Tibial nerve (tissue), 4 donors: ENCODE results near the gene CD302. TPM values are rescaled to one million over a fixed set of nuclear protein-coding genes. Genes with fewer than 3 reads are reported as not detected.
A peak's percentile ranks its signal among the peaks of the same experiment; 100 is the strongest.

ENCODE experiments used
- DNase-seq, 2 donors: peaks; one replicate each; pipeline ENCODE4 v3.0.0-alpha.2; 2019; ENCODE audit warnings: low spot score in 2 of 2
- H3K27ac ChIP-seq, 4 donors: fragments of 200-600 bp; sonication (generic) in 3 of 4; one replicate each; pipeline ENCODE4 v1.5.1; 2017 to 2019; ENCODE audit warnings: mild to moderate bottlenecking in 1 of 4
- H3K27me3 ChIP-seq, 2 donors: fragments of 200-600 bp; sonication (generic) in 1 of 2; one replicate each; pipeline versions ENCODE4 v1.5.1 to v1.6.0; 2017 to 2019
- H3K36me3 ChIP-seq, 3 donors: fragments of 200-600 bp; sonication (generic); one replicate each; pipeline ENCODE4 v1.5.1; 2018 to 2019
- H3K4me1 ChIP-seq, 4 donors: fragments of 200-600 bp; sonication (generic) in 3 of 4; one replicate each; pipeline ENCODE4 v1.5.1; 2017 to 2019
- H3K4me3 ChIP-seq, 4 donors: fragments of 200-600 bp; sonication (generic) in 3 of 4; one replicate each; pipeline ENCODE4 v1.5.1; 2017 to 2019; ENCODE audit warnings: mild to moderate bottlenecking in 1 of 4, moderate library complexity in 1 of 4
- H3K9me3 ChIP-seq, 4 donors: fragments of 200-600 bp; sonication (generic) in 3 of 4; one replicate each; pipeline ENCODE4 v1.5.1; 2017 to 2019
- EP300 ChIP-seq, 2 donors: sonication (generic); formaldehyde crosslinking; IDR thresholded peaks; one replicate each; pipeline ENCODE4 v1.6.1; 2017; ENCODE audit warnings: antibody characterized with exemption in 2 of 2, mild to moderate bottlenecking in 1 of 2
- POLR2A ChIP-seq, 2 donors: fragments of 450-650 bp; IDR thresholded peaks; one replicate each; pipeline ENCODE4 v1.6.1; 2017; ENCODE audit warnings: antibody characterized with exemption in 2 of 2, mild to moderate bottlenecking in 2 of 2, moderate library complexity in 2 of 2
- WGBS, 2 donors: methylation state at CpG; one replicate each; pipeline ENCODE4 v1.1.5; 2018; 5-methylcytosine and 5-hydroxymethylcytosine counted together
- total RNA-seq, 4 donors: library from RNA; depleted of rRNA; stranded (reverse); fragments of >200 nt; gene quantifications; one replicate each; pipeline ENCODE4 v1.1.0, GENCODE V29; 2016
- TF ChIP-seq, protein P1 (sequence below), 5 experiments: fragments of 200-600 bp in 3 of 5; fragments of 450-650 bp in 2 of 5; sonication (generic) in 3 of 5; IDR thresholded peaks; one replicate each; pipeline ENCODE4 v1.5.1; 2016 to 2019; ENCODE audit warnings: antibody characterized with exemption in 5 of 5, mild to moderate bottlenecking in 3 of 5, moderate library complexity in 2 of 5

Gene CD302
- total RNA-seq, 4 donors from 2014 or later, result 58.3 to 73.2 (median 59.5) TPM

DNA sequence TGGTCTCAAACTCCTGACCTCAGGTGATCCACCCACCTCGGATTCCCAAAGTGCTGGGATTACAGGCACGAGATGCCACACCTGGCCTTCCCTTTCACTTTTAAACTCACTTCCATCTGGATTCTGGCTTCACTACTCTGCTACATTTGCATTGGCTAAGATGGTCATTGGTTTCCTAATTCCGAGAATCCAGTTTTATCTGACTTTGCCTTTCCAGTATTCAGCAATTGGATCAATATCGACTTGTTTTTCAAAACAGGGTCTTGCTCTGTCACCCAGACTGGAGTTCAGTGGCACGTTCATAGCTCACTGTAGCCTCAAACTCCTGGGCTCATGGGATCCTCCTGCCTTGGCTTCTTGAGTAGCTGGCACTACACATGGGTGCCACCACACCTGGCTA, 4.7 kb upstream of the CD302 start:
- 89 to 90% methylated on average over 5 of the region's 5 CpGs for WGBS, 2 donors
- Histone ChIP-seq H3K27me3 (no peaks in the 10 kb centered on the region), H3K4me3 (no peak overlapping the region), H3K27ac (no peak overlapping the region), H3K9me3 (no peaks in the 10 kb centered on the region), H3K36me3 (no peaks in the 10 kb centered on the region), H3K4me1 (peaks cover 0 to 7% (median 0%) of the 10 kb centered on the region in 4 donors)
- TF ChIP-seq EP300 (IDR thresholded peaks at IDR 0.05) (no peak), POLR2A (IDR thresholded peaks at IDR 0.05) (no peak)
- TF ChIP-seq, protein P1, sequence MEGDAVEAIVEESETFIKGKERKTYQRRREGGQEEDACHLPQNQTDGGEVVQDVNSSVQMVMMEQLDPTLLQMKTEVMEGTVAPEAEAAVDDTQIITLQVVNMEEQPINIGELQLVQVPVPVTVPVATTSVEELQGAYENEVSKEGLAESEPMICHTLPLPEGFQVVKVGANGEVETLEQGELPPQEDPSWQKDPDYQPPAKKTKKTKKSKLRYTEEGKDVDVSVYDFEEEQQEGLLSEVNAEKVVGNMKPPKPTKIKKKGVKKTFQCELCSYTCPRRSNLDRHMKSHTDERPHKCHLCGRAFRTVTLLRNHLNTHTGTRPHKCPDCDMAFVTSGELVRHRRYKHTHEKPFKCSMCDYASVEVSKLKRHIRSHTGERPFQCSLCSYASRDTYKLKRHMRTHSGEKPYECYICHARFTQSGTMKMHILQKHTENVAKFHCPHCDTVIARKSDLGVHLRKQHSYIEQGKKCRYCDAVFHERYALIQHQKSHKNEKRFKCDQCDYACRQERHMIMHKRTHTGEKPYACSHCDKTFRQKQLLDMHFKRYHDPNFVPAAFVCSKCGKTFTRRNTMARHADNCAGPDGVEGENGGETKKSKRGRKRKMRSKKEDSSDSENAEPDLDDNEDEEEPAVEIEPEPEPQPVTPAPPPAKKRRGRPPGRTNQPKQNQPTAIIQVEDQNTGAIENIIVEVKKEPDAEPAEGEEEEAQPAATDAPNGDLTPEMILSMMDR (IDR thresholded peaks at IDR 0.05), result no peak
- no peak for DNase-seq

DNA sequence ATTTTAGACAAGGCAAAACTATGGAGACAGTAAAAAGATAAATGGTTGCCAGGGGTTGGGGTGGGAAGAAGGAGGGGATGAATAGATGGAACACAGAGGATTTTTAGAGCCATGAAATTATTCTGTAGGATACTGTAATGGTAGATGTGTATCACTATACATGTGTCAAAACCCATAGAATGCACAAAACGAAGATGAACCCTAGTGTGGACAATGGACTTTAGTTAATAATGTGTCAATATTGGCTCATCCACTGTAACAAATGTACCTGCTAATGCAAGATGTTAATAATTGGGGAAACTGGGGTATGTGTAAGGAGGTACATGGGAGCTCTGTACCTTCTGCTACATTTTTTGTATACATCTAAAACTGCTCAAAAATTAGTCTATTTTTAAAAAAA, 1.8 kb upstream of the CD302 start:
- WGBS, 2 donors, result 87 to 93% methylated on average over 1 of the region's 1 CpG
- no peak for DNase-seq

DNA sequence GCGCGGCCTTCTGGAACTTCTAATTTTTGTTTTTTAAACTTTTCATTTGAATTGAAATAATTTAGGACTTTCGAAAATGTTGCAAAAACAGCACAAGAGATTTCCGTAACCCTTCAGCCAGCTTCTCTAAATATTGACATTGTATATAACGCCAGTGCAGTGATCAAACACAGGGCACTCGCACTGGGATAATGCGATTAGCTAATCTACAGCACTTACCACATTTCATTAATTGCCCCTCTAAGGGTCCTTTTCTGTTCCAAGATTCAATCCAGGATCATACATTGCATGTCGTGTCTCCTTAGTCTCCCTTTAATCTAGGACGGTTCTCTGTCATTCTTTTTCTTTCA, 343 bp upstream of the CD302 start:
- no peak for TF ChIP-seq EP300 (IDR thresholded peaks at IDR 0.05)
- TF ChIP-seq, protein P1 (IDR thresholded peaks at IDR 0.05), result no peak
- no peak for TF ChIP-seq POLR2A (IDR thresholded peaks at IDR 0.05)
- H3K9me3 ChIP-seq, result no peaks in the 10 kb centered on the region
- no peaks in the 10 kb centered on the region for H3K36me3 ChIP-seq
- H3K27ac ChIP-seq, result peak overlapping the region; percentile 64 to 90 (median 80)
- peaks cover 0 to 34% (median 9%) of the 10 kb centered on the region in 4 donors for H3K4me1 ChIP-seq
- no peaks in the 10 kb centered on the region for H3K27me3 ChIP-seq
- DNase-seq, result no peak
- 6 to 8% methylated on average over 9 of the region's 9 CpGs for WGBS, 2 donors
- peak overlapping the region; percentile 60 to 88 (median 80) for H3K4me3 ChIP-seq

More for the DNA sequence above, 1.8 kb upstream of the CD302 start:
- TF ChIP-seq POLR2A (IDR thresholded peaks at IDR 0.05) (no peak), EP300 (IDR thresholded peaks at IDR 0.05) (no peak)
- TF ChIP-seq, protein P1 (IDR thresholded peaks at IDR 0.05), result no peak
- Histone ChIP-seq H3K9me3 (no peaks in the 10 kb centered on the region), H3K4me1 (peaks cover 0 to 29% (median 6%) of the 10 kb centered on the region in 4 donors), H3K4me3 (no peak overlapping the region), H3K27me3 (no peaks in the 10 kb centered on the region), H3K27ac (no peak overlapping the region), H3K36me3 (no peaks in the 10 kb centered on the region)

DNA sequence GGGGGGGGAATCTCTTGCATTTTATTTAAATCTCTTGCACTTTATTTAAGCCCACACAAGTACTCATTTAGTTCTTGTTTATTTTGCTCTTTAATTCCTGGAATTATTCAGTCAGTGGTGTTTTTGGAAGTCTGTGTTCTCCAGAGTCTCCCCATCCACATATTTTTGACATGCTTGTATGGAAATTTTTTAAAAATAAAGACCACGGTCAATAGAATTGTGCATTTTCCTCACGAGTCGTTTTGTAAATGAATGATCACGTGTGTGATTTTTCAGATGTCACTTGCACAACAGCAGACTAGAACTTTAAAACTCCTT, 824 bp downstream of the CD302 start:
- no peak for TF ChIP-seq POLR2A (IDR thresholded peaks at IDR 0.05)
- TF ChIP-seq, protein P1 (IDR thresholded peaks at IDR 0.05), result no peak
- TF ChIP-seq EP300 (IDR thresholded peaks at IDR 0.05), result no peak
- WGBS, 2 donors, result 0 to 3% methylated on average over 4 of the region's 4 CpGs
- H3K27ac ChIP-seq, result peak overlapping the region in 3 of 4 donors; percentile 64 to 90 (median 90)

DNA sequence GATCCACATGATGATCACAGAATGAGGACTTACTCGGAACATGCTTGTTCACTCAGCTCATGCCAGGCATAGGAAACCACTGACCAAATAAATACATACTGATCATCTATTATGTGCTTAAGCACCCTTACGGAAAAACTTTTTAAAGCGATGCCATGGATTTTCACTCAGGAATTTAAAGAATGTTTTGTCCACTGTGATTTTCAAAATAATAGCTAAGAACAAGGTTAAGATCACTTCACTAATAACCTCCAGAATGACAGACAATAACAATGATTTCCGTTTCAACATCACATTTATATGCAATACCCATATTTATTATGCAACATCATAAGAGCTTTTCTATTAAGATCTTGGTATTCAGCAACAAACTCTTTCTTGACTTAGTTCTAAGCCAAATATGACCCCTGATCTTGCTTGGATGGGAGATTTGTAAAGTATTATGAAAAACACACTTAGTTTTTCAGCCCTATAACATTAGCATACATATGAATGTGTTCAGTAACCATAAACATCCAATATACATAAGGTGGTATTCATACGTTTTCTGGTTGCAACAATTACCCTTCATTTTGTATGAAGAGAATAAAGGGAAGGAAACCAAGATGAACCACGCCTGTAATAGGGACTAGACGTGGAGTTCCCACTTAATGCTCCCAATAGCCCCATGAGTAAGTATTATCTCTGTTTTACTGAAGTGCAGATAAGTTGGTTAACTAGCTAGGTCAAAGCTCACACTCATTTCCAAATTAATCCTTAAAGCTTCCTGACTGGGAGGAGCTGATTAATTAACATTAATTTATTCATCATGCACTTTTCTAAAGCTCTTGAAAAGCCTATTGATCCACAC, 1.9 kb downstream of the CD302 start:
- Histone ChIP-seq H3K4me3 (peak overlapping the region in 2 of 4 donors; percentile 60 to 86), H3K4me1 (peaks cover 0 to 39% (median 9%) of the 10 kb centered on the region in 4 donors), H3K27ac (peak overlapping the region in 2 of 4 donors; percentile 33 to 90), H3K9me3 (no peaks in the 10 kb centered on the region), H3K27me3 (no peaks in the 10 kb centered on the region), H3K36me3 (no peaks in the 10 kb centered on the region)
- TF ChIP-seq EP300 (IDR thresholded peaks at IDR 0.05) (no peak), POLR2A (IDR thresholded peaks at IDR 0.05) (no peak)
- TF ChIP-seq, protein P1 (IDR thresholded peaks at IDR 0.05), result no peak
- 58 to 61% methylated on average over 7 of the region's 7 CpGs for WGBS, 2 donors
- DNase-seq, result no peak

More for the DNA sequence above, 824 bp downstream of the CD302 start:
- Histone ChIP-seq H3K27me3 (no peaks in the 10 kb centered on the region), H3K4me1 (peaks cover 0 to 39% (median 9%) of the 10 kb centered on the region in 4 donors), H3K4me3 (peak overlapping the region; percentile 60 to 88 (median 80)), H3K36me3 (no peaks in the 10 kb centered on the region), H3K9me3 (no peaks in the 10 kb centered on the region)
- DNase-seq, result no peak
